ENCODE measurements around the gene TNS1. TPM values are rescaled to one million over a fixed set of nuclear protein-coding genes. Genes with fewer than 3 reads are reported as not detected.
"Not testable (repeated sequence)": the region's sequence is repeated elsewhere in the genome, so short reads cannot be mapped to it uniquely, and the experiment has no call there.

TNS1 gene
- total RNA-seq (2014; rRNA removed; shearing (Covaris generic)), result 0.45 and 0.74 TPM in 2 replicates

DNA sequence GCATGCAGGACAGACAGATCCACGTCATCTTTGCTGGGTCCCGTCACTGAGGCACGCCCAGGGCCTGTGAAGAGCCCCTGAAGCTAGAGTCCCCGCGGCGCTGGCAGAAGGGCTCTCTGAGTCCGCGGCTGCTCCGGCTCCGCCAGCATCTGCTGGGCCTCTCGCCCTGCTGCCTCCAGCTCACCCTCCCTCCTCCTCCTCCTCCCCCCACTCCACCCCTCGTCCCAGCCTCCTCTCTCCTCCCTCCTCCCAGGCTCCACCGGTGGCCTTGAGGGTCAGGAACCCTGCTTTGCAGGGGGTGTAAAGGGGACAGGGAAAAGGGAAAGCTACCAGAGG lies at the start of gene TNS1:
TNS1 (minus strand) TSS at position 151 of the 336 bp plus-strand sequence; CDS start at position 28, 123 bp downstream.
- no peak for DNase-seq (ENCODE audit: low spot score)

DNA sequence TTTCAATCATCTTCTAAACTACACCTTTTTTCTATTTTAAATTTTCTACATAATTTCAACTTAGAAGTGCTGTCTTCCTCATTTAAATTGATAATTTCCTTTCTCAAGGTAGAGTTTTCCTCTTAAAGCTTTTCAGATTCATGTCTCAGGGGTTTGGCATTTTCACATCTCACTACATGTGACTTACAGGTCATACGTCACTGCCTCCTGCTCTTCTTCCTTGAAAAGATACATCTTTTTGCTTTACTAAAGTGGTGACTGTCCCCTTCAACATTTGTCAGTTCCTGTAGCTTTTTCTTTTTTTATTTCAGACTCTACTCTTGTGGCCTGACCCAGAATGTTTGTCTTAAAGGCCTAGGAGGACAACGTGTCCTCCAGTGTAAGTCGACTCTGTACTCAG lies 49.1 kb upstream of the TNS1 start:
- no peak for DNase-seq (ENCODE audit: low spot score)

GRCh38 chr2:218047536-218048225 lies 44.9 kb upstream of the TNS1 start:
- DNase-seq (ENCODE audit: low spot score), result no peak

DNA sequence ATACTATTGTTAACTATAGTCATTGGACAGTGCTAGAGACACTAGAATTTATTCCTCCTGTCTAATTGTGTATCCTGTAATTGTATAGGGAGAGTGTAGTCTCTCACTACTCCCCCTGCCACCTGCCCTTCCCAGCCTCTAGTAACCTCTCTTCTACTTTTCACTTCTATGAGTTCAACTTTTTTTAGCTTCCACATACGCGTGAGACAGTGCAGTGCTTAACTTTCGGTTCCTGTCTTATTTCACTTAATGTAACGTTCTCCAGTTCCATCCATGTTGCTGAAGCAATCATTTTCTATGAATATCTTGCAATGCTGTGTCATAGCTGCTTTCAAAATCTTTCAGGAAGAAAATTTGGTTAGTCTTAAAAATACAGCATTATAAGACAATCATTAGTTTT lies 43.4 kb upstream of the TNS1 start:
- no peak for DNase-seq (ENCODE audit: low spot score)

DNA sequence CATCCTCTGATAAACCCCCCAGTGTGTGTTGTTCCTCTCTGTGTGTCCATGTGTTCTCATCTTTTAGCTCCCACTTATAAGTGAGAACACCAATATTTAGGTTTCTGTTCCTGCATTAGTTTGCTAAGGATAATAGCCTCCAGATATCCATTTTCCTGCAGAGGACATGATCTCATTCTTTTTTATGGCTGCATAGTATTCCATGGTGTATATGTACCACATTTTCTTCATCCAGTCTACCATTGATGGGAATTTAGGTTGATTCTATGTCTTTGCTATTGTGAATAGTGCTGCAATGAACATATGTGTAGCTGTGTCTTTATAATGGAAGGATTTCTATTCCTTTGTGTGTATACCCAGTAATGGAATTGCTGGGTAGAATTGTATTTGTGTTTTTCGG lies 41.8 kb upstream of the TNS1 start:
- not testable (repeated sequence) for DNase-seq (ENCODE audit: low spot score)

DNA sequence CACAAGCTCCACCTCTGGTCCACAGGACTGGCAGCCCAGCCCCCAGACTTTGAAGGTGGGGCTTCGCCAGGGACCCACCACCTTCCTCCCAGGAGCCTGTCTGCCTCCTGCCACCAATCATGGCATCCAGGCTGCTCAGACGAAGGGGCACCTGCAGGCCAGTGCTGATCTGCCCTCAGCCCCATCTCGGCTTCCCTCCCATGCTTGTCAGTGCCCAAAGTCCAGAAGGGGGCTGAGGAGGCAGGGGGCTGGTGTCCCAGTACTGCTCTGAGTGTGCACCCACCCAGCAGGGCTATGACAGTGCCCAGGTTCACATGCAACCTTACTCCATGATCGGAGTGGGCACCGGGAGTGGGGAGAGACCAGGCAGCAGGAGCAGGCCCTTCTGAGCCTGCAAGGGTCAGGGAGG lies 40.9 kb upstream of the TNS1 start:
- no peak for DNase-seq (ENCODE audit: low spot score)

- no peak for DNase-seq (ENCODE audit: low spot score)
Measured at GRCh38 chr2:218043100-218043499, 40.3 kb upstream of the TNS1 start.

GRCh38 chr2:218041302-218042168 lies 38.7 kb upstream of the TNS1 start:
- DNase-seq (ENCODE audit: low spot score), result no peak

DNA sequence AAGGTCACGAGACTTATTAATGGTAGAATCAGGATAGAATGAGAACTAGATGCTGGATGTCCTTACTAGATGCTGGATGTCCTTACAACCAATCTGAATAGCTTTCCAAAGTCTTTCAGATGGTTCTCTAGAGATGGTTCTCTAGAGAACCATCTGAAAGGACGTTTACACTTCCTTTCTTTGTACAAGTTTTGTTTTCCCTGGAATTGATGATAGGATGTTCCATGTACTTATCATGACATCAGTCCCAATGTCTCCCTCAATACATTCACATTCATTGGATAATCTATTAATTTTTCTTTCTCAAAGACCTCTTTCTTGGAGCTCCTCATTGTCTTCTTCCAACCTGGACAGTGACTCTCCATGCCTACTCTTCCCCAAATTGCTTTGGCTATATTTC lies 38.1 kb upstream of the TNS1 start:
- no peak for DNase-seq (ENCODE audit: low spot score)

DNA sequence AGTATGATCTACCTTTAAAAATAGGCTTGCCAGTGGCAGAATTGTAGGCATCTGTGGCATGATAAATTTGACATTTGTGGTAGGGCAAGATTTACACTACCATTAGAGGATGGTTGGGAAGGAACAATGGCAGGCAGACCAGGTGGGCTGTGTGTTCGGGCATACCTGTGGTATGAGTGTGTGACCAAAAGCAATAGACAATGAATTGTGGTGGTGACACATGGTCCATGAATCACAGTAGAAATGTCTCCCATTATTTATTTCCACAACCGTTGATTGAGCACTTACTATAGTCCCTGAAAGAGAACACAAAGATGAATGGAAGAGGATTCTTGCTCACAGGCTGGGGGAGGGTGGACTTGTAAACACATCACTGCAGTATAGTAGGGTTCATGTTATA lies 36.4 kb upstream of the TNS1 start:
- peak; percentile 69 for DNase-seq (ENCODE audit: low spot score)

DNA sequence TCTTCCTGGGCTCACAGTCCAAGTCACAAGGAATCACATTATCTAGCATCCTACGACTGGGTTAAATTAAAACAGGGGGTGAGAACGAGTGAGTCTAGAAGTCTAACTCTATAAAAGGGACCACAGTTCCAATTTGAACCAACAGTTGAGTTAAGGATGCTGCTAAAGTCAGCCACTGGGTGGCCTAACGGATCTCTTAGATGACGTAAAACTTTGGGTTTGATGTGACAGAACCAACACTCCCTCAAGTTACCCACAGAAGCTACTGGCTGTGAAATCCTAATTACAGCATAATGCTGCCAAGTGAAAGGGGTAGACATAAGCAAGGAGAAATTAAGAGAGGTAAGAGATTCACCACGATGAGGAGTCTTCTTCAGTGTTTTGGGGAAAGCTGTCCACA lies 33.6 kb upstream of the TNS1 start:
- DNase-seq (ENCODE audit: low spot score), result no peak

DNA sequence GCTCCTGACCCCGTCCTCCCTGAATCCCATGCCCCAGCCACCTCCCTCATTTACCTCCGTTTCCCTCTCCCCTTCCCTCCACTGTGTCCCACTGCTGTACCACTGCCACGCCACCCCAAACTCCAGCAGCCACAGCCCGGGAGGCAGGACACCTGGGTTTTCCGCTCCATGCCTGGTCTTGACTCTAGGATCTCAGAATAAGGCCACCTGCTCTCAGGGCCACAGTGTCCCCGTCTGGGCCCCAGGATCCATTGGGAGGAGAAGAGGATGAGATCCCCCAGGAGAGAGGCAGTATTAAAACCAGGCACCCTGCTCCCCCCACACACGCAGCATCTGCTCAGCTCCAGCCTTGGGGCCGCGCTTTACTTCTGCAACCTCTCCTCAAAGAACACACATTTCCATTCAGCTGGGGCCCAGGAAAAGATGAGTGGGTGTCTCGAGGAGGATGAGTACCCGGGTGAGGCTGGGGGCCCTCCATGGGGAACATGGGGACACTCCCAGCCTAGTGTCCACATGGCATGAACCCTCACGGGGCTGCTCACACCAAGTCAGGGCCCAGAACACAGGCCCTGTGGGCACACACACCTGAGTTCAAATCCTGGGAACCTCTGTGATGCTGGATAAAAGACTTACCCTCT lies 32.8 kb upstream of the TNS1 start:
- DNase-seq (ENCODE audit: low spot score), result no peak

DNA sequence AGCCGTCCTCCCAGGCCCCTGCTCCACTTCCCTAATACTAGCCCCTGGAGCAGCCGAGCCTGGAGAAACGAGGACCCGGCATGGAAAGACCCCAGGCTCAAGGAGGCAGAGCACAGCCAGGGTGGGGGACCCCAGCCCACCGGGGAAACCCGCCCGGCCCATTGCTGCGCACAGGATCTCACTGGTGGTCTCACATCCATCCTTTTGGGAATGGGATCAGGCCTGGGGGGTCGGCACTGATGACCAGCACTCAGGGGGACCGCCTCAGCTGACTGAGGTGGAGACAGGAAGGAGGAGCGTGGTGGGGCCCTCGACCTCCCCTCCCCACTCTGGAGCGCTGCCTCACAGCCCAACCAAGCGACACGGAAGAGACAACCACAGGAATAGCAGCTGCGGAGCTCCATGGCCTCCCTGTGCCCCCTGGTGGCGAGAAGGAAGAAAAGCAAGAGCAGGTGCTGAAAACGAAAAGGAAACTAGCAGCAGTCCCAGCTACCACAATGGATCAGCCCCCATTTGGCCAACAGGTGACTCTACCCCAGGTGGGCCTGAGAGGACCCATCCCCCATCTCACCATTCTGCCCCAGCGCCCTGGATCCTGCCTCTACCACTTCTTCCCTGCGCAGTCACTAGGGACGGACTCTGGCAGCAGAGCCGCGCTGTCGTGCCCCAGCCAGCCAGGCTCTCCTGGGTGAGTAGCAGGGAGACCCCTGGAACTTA lies 31.9 kb upstream of the TNS1 start:
- DNase-seq (ENCODE audit: low spot score), result peak; percentile 70

DNA sequence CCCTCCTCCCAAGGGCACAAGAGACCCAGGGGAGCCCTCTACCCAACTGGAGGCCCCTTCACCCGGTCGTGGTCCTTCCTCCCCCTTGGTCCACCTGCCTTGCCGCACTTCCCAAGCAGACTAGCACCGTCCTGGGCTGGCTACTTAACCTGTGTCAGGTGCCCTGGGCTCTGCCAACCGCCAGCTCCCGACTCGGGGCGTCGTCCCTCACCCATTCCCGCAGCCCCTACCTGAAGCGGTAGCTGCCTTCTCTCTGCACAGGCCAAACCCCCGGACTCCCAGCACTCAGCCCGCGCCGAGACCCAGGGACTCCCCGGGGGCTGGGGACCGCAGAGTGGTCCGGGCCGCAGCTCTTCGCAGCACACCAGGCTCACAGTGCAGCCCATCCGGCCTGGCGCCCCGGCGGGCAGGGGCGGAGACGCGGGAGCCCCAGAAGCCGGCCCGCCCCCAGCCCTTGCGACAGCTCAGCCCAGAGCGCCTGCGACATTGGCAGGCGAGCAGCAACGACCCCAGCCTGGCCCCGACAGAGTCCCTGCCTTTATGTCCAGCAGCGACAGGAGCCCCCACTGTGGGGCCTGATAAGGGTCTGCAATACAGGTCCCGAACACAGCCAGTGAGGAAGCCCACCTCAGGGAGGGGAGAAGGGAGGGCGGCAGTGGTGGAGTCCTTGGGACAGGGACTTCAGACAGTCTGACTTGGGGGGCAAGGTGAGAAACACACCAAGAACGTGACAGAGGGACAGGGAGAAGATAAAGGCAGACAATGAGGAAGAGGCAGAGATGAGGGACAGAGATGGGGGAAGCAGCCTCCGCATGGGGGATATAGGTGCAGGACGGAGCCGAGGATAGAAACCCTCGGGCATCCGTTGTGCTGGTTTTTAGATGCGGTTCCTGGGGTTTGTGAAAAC lies 31.0 kb upstream of the TNS1 start:
- no peak for DNase-seq (ENCODE audit: low spot score)

- no peak for DNase-seq (ENCODE audit: low spot score)
Measured at GRCh38 chr2:218033208-218033589, 30.4 kb upstream of the TNS1 start.

- no peak for DNase-seq (ENCODE audit: low spot score)
Measured at GRCh38 chr2:218032336-218033171, 29.8 kb upstream of the TNS1 start.

DNA sequence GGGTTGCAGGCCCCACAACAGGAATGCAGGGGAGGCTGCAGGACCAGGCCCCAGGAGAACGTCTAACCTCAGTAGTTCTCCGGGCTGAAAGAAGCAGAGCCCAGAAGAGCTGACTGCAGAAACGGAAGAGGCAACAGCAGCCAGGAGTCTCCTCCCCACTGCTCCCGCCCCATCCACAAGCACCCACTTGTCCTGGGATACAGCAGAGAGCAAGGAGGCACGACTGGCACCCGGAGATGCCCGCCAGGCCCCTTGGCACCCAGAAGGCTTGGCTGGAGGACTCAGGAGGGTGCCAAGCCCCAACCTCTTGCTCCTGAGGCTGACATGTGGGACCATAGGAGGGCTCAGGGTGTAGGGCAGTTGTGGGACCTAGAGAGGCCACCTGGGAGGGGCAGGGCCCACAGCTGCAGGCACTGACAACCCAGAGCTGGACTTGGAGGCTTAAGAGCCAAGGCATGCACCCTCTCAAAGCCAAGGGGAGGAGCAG lies 29.0 kb upstream of the TNS1 start:
- no peak for DNase-seq (ENCODE audit: low spot score)

DNA sequence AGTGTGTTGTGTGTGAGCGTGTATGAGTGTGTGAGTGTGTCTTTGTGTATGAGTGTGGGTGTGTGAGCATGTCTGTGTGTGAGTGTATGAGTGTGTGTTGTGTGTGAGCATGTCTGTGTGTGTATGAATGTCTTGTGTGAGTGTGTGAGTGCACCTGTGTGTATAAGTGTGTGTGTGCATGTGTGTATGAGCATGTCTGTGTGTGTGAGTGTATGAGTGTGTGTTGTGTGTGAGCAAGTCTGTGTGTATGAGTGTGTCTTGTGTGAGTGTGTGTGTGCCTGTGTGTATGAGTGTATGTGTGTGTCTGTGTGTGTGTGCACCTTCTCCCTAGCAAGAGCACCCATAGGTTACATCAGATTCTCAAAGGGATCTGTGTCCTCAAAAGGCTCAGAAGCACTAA lies 28.5 kb upstream of the TNS1 start:
- no peak for DNase-seq (ENCODE audit: low spot score)

DNA sequence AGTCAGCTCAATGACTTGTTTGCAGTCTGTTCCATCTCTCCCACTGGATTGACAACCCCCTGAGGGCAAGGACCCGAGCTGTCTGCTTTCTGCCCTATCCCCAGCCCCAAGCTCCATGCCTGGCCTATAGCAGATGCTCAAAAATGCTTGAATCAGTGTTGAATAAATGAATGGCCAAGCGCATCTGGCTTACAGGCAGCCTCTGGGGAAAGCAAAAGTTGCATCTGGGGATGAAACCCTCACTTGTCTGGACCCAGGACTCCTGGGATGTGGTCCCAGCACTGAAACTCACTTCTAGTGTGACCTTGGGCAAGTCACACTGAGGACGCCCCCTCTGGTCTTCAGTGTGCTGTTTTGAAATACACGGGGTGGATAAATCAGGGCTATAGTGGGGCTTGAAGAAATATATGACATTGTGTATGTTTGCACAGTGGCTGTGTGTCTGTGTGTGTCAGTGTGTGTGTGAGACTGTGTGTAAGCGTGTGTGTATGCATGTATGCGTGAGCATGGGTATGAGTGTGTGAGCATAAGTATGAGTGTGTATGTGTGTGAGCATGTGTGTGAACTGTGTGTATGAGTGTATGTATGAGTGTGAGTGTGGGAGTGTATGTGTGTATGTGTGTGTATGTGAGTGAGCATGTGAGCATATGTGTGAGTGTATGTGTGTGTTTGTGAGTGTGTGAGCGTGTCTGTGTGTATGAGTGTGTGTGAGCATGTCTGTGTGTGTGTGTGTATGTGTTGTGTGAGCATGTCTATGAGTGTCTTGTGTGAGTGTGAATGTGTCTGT lies 27.8 kb upstream of the TNS1 start:
- DNase-seq (ENCODE audit: low spot score), result no peak

All from H4 (cell line).